Endothelial cell of hepatic sinusoid (primary cell): ENCODE results near the gene RRP15.

ENCODE experiments used
- in situ Hi-C: cut with HindIII; loops from 2 replicates; pipeline ENCODE4 v1.10.0; 2017; ENCODE audit warnings: low sequenced_read_pairs

RRP15 gene

DNA sequence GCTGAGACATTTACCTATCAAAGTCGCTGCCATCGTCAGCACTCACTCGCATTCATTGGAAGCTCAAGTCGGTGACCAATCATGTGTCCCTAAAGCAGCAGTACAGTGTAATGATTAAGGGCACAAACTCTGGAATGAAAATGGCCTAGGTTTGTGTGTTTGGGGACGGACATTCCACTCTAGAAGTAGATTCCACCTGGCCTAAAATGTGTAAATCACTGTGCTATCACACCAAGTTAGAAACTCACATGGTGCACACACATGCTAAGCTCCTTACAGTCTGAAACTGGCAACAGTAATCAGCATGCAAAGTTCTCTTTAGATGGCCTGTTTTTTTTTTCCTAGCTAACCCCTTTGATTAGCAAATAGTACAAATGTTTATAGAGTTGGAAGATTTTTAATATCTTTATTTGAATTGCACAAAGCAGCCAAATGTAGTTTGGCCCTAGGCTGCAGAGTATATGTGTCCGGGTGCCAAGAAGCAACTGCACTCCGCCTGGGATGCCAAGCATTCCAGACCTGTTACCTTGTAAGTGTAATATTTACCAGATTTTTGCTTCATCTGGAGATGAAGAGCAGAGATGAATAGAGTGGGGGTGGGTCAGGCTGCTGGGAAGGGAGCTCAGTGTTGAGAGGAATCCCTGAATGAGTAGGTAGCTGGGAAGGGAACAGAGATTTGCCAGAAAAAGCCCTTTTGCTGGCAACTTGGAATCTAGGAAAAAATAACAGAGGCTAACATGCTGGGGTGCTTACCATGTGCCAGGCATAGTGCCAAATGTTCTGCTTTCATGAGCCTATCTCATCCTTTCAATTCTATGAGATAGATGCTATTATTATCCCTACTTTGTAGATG is 95.3 kb downstream of the RRP15 start:
- in situ Hi-C loops = no loop called here

GRCh38 chr1:218382261-218382660 is 97.2 kb downstream of the RRP15 start:
- in situ Hi-C loops = no loop called here

GRCh38 chr1:218383051-218383450 is 98.0 kb downstream of the RRP15 start:
- in situ Hi-C loops = no loop called here

- in situ Hi-C loops = no loop called here
Measured at GRCh38 chr1:218383681-218384080, 98.6 kb downstream of the RRP15 start.

DNA sequence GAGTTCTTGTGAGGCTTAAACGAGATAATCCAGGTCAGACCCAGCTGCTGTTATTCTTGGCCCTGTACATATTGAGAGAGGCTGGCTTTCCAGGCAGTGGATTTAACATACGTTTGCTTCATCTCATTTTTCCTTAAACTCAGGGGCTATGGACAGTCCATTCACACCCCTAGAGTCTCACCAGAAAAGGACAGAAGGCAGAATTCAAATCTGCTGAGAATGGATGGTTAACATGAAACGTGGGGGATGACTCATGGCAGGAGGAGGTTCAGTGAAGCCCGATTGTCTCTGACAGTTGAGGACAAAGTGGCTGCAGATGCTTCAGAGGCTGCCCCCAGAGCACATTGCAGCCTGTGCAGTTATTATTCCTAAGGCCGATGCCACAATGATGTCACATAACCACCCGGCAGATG is 99.5 kb downstream of the RRP15 start:
- in situ Hi-C loops = no loop called here
